GM19372 (cell line): ENCODE measurements around the gene SNW1.
A peak's percentile ranks its signal among the peaks of the same experiment; 100 is the strongest.
"Not testable (repeated sequence)": the region's sequence is repeated elsewhere in the genome, so short reads cannot be mapped to it uniquely, and the experiment has no call there.

Experiments
- ATAC-seq: cut with Tn5 transposase; IDR thresholded peaks from one replicate; pipeline ENCODE4 v1.9.1; 2021; ENCODE audit warnings: mild to moderate bottlenecking, low read depth, moderate library complexity; ENCODE audit not compliant: unreplicated experiment

SNW1 gene

DNA sequence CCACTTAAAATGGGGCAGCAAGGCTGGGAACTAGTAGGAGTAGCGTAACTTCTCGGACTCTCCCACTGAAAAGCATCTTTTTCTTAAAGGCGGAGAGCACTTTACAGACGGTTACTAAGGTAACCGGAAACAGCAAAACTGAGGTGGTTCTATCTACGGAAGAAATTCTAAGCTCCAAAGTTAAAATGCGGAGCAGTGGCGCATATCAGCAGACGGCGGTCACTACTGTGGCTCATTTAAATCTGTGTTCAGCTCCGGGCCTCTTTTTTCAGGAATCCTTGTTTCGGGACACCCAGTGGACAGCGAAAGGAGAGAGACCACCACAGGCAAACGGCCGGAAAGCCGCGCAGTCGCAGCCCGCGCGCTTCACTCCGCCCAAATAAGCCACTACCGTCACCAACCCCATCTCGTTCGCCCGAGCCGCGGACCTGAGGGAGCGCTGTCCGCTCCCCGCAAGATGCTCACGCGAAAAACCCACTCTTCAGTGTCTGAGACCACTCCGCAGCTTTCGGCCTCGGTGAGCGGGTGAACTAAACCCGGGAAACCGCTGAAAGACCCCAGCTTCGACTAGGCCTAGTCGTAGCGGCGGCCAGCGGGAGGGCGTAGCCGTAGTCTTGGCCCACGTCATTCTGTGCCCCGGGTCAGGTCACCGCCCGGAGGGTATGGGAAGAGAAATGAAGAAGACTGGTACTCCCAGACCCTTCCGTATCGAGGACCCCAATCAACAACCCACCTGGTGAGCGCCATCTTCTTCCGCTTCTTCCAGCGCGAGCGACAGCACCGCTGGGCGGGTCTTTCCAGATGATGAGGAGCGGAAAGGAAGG, at the start of gene SNW1:
TSS of gene SNW1 (minus strand) at position 776 of the 824 bp plus-strand sequence. CDS start at position 747, 29 bp downstream.
- peak; percentile 89 for ATAC-seq

DNA sequence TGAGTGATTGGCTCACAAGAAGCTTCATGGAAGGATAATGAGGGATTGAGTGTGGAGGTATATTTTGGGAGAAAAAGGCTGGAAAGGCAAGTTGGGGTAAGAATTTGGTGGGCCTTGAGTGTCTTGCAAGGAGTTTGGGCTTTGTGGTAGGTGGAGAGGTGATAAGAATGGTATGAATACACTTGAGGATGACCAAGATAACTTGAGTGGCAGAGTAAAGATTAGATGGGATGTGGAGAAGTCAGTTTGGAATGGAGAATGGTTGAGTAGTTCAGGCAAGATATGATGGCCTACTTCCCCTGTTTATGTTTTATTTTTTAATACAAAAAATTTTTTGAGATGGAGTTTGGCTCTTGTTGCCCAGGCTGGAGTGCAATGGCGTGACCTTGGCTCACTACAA, 48.1 kb upstream of the SNW1 start:
- no peak for ATAC-seq

DNA sequence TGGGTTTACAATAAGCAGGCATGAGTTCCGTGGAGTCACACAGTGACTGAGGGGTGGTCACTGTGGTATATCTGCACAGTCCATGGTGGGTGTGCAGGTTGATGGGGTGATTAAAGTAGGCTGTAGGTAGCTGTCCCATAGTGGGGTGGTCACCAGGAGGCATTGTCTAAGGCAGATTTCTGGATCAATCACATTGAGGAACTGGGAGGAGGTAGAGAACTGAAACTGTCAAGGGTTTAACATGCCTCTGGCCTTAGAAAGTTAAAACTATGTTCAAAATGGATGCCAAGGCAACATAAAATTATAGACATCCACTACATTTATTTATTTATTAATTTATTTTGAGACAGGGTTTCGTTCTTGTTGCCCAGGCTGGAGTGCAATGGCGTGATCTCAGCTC, 47.3 kb upstream of the SNW1 start:
- no peak for ATAC-seq

GRCh38 chr14:77805706-77806105, 44.8 kb upstream of the SNW1 start:
- ATAC-seq, result no peak

GRCh38 chr14:77804592-77804991, 43.6 kb upstream of the SNW1 start:
- ATAC-seq, result no peak

DNA sequence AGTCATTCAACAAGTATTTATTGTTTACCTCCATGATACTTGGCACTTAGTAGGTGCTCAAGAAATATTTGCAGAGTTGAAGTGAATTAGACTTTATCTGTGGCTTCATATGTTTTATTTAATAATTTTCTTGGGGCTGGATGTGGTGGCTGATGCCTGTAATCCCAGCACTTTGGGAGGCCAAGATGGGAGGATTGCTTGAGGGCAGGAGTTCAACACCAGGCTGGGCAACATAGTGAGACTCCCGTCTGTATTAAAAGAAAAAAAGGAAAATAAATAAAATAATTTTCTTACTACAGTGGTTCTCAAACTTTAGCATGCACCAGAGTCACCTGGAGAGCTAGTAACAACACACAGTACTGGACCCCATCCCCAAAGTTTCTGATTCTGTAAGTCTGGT, 39.9 kb upstream of the SNW1 start:
- ATAC-seq, result no peak

DNA sequence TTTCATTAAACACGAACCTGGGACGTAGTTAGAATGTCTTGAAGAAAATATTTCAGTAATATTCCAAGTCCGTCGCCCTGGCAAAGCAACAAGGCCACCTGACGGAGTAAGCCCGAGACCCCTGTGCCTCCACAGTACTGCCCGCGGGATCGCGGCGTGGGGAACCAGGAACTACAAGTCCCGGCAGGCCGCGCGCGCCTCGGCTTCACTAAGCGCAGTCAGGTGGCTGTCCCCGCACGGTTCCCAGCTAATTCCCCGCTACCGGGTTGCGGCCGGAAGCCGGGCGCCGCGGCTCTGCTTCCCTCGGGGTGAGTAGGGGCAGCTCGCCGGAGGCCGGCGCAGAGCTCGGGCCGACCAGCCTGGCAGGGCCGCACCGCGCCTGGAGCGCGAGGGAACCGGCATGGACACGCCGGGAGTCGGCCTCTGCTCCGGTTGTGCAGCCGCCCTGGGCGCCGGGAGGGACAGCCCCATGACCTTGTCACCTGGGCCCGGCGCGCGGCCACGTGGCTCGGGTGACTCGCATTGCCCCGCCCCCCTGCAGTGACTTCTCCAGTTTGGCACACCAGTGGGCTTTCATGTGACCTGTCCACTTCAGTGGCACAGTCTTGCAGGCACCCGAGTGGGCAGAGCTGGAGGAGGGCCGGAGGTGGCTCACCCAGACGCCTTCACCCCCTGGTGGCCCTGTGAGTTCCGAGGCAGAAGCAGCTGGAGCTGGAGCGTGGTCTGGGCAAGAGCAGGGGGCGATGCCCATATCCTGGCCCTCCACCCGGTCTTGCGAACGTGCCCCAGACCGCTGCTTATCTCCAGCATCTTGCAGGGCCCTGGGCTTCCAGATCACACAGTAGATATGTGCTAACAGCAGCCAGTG, 39.1 kb upstream of the SNW1 start, which contains the start of gene ADCK1:
TSS of gene ADCK1 (plus strand) at position 247 of the 868 bp plus-strand sequence. CDS start 18,870 bp downstream, outside the sequence.
- ATAC-seq, result peak; percentile 92

GRCh38 chr14:77799456-77799855, 38.5 kb upstream of the SNW1 start:
- not testable (repeated sequence) for ATAC-seq

- no peak for ATAC-seq
Observed at GRCh38 chr14:77794357-77794756, 33.4 kb upstream of the SNW1 start.

DNA sequence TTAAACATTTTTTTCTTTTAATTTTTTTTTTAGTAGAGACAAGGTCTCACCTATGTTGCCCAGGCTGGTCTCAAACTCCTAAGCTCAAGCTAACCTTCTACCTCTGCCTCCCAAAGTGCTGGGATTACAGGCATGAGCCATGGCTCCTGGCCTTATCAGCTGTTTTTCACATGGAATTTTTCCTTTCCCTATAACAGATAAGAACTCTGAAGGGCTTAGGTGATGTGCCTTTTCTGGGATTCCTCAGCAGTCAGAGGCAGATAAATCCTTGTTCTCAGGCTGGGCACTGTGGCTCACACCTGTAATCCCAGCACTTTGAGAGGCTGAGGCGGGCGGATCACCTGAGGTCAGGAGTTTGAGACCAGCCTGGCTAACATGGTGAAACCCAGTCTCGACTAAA, 32.3 kb upstream of the SNW1 start:
- not testable (repeated sequence) for ATAC-seq

DNA sequence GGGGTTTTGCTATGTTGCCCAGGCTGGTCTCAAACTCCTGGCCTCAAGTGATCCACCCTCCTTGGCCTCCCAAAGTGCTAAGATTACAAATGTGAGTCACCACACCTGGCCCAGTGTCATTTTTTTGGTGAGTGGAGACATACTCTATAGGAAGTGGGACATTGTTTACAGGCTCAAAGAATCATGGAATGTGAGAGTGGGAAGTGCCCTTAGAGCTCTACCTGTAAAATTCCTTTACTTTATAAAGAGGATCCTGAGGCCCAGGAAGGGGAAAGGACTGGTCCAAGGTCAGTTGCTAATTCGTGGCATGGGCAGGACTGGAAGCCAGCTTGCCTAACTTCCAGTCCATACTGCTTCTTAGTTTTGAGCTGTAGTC, 30.3 kb upstream of the SNW1 start:
- no peak for ATAC-seq

DNA sequence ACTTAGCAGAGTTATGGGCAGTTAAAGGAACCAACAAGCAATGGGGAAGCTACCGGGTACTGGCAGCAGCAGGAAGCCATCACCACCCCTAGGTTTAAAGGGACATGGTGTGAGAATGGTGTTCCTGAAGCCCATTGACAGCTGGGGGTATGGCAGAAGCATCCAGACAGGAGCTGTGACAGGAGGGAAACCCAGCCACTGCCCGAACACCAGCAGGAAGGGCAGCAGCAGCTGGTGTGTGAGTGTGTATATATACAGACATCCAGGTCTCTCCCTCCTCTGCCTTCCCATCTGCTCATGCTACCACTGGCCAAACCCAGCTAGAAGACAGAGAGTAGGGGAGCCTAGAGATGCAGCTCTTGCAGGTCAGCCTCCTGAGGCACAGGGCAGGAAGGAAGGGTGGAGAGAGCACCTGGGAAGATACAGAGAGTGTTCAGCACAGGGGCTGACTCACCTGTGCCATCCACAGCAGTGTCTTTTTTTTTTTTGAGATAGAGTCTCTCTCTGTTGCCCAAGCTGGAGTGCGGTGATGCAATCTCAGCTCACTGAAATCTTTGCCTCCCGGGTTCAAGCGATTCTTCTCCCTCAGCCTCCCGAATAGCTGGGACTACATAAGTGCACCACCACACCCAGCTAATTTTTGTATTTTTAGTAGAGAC, 29.7 kb upstream of the SNW1 start:
- ATAC-seq, result no peak

- ATAC-seq, result no peak
Observed at GRCh38 chr14:77786148-77786547, 25.2 kb upstream of the SNW1 start.

DNA sequence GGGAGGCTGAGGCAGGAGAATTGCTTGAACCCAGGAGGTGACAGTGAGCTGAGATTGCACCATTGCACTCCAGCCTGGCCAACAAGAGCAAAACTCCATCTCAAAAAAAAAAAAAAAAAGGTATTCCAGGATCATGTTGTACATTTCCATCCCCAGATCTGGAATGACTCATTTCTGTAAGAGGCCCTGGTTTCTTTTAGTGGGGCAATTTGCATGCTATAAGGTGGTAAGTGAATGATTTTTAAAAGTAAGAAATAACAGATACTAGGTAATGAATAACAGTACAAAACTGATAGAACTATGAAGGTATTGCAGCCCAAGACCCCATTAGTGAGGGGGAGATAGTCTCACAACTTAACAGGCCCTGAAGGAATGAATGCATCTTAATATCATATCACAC, 21.2 kb upstream of the SNW1 start:
- ATAC-seq, result no peak

DNA sequence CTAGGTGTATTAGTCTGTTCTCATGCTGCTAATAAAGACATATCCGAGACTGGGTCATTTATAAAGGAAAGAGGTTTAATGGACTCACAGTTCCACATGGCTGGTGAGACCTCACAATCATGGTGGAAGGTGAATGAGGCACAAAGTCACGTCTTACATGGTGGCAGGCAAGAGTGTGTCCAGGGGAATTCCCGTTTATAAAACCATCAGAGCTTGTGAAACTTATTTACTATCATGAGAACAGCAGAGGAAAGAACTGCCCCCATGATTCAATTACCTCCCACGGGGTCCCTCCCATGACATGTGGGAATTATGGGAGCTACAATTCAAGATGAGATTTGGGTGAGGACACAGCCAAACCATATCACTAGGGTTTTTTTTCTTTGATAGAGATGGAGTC, 13.0 kb upstream of the SNW1 start:
- ATAC-seq, result not testable (repeated sequence)

DNA sequence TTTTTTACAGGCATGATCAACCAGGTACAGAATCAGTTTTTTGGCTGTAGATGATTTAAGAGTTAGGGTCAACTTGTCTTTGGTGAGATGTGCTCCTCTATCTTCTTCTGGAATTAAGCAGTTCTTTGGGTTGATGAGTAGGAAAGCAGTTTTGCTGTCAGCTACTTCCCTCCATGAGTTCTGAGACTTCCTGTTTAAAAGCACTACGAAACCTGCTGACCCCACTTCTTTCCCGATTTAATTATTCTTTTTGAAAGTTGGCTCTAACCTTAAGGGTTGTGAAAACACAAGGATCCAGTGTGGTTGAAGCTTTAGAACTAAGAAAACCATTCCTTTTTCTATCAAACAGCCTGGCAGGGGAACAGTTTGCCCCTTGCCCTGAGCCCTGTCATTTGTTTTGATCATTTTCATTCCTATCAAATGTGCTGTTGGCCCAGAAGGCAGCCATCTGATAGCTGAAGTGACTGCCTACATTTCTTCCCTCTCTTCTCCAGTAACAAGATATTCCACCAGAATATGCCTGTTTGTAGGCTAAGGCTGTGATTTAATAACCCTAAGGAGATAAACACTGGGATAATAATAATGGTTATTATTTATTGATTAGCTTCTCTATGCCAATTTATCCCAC, 7.6 kb upstream of the SNW1 start:
- ATAC-seq, result not testable (repeated sequence)

- ATAC-seq, result no peak
Observed at GRCh38 chr14:77763978-77764377, 3.0 kb upstream of the SNW1 start.

DNA sequence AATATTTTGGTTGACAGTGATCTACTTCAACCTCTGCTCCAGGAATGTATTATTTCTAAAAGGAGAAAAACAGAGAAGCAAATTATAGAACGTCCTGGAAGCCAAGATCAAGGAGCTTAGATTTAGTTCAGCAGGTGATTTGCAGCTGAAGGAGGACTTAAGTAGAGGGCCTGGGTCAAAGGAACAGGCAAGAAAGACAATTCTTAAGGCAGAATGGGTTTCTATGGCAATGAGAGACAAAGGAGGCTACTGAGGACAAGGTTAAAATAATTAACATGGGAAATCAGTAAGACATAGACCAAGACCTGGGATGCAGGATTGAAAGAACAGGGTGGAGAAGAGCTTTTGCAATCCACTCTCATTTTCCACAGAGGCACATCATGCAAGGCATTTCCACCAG, 2.4 kb upstream of the SNW1 start:
- ATAC-seq, result no peak

DNA sequence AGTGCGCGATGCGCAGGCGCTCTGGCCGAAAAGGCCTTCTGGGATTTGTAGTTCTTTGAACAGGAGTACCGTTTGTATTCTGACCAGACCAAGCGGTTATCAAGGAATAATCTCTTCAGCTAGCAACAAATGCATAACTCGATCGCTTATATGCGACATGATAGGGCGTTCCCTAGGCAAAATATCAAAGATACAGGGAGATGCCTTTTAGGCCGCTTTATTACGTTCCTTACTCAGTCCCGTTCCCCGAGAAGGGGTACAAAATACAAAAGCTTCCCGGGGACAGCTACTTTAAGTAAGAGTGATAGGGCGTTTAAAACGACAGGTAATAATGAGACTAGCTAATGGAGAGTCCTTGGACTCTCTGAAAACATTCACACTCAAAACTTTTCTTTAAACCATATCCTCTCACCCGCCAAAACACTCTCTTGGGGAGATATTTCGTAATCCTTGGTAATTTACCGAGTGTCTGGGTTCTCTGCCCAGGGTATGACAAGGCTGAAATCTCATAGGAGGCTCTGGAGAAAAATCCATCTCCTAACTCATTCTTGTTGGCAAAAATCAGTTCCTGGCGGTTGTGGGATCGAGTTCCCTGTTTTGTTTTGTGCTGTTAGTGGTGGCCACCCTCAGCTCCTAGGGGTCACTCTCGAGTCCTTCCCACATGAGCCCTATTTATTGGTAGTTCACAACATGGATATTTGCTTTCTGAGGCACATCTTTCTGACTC, 412 bp upstream of the SNW1 start:
- ATAC-seq, result no peak
